ENCODE data around the gene SLC41A3.

The SLC41A3 gene

DNA sequence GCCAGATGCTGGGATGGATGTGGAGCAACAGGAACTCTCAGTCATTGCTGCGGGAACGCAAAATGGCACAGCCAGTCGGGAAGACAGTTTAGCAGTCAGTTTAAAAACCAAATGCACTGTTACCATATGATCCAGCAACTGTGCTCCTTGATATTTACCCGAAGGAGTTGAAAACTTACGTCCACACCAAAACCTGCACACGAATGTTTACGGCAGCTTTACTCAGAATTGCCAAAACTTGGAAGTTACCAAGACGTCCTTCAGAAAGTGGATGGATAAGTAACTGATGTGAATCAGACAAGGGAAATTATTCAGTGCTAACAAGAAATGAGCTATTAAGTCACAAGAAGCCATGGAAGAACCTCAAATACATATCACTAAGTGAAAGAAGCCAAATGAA is 36.1 kb upstream of the SLC41A3 start:
- no peak overlapping the region for H3K27ac ChIP-seq (ENCODE audit: extremely low read depth, low read depth, low read length)
- ChIA-PET CTCF (interaction anchor here (0.6 kb wide), 1 partner anchor 1359 kb away, joined by 5 read pairs; no protein-coding TSS in a partner anchor), POLR2A (no interaction called here)

DNA sequence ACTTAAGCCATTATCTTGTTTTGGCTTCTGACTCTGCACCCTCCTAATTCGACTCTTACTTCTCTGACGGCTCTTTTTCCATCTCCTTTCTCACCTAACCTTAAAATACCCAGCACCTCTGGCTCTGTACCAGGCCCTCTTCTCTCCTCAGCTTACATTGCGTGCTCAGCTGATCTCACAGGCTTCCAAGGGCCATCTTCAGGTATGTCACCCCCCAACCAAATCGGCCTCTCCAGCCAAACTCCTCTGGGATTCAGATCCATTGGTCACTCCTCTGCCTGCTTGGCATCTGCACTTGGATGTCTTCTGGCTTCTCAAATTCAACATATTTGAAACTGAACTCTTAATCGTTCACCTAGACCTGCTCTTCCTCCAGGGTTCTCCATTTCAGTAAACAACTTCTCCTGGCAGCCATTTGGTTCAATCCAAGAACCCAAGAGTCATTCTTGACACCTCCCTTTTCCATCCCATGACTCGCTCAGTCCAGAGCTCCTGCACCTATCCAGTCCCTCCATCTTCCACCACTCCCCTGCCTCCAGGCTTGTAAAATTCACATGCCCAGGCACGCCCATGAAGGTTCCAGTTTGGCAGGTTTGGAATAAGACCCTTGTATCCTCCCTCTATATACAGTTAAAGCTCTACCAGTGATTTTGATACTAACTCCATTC is 35.2 kb upstream of the SLC41A3 start:
- ChIA-PET POLR2A (no interaction called here), CTCF (no interaction called here)
- Histone ChIP-seq H3K9me3 (ENCODE audit: control insufficient read depth, insufficient read depth, low read depth, low read length) (no peaks in the 10 kb centered on the region), H3K4me1 (ENCODE audit: control insufficient read depth, insufficient read depth, low read length) (no peaks in the 10 kb centered on the region), H3K4me3 (ENCODE audit: low read depth, low read length) (no peak overlapping the region), H3K27ac (ENCODE audit: extremely low read depth, low read depth, low read length) (no peak overlapping the region), H3K36me3 (ENCODE audit: control insufficient read depth in 2 of 2, insufficient read depth in 1 of 2, low read length in 2 of 2) (no peaks in the 10 kb centered on the region)
- TF ChIP-seq, protein P1, sequence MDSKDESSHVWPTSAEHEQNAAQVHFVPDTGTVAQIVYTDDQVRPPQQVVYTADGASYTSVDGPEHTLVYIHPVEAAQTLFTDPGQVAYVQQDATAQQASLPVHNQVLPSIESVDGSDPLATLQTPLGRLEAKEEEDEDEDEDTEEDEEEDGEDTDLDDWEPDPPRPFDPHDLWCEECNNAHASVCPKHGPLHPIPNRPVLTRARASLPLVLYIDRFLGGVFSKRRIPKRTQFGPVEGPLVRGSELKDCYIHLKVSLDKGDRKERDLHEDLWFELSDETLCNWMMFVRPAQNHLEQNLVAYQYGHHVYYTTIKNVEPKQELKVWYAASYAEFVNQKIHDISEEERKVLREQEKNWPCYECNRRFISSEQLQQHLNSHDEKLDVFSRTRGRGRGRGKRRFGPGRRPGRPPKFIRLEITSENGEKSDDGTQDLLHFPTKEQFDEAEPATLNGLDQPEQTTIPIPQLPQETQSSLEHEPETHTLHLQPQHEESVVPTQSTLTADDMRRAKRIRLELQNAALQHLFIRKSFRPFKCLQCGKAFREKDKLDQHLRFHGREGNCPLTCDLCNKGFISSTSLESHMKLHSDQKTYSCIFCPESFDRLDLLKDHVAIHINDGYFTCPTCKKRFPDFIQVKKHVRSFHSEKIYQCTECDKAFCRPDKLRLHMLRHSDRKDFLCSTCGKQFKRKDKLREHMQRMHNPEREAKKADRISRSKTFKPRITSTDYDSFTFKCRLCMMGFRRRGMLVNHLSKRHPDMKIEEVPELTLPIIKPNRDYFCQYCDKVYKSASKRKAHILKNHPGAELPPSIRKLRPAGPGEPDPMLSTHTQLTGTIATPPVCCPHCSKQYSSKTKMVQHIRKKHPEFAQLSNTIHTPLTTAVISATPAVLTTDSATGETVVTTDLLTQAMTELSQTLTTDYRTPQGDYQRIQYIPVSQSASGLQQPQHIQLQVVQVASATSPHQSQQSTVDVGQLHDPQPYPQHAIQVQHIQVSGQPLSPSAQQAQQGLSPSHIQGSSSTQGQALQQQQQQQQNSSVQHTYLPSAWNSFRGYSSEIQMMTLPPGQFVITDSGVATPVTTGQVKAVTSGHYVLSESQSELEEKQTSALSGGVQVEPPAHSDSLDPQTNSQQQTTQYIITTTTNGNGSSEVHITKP (tag by site-specific recombination; IDR thresholded peaks at IDR 0.05): 0 out of 2 replicates have a peak, but pooled peaks have one; percentile 16
- TF ChIP-seq, protein P2, sequence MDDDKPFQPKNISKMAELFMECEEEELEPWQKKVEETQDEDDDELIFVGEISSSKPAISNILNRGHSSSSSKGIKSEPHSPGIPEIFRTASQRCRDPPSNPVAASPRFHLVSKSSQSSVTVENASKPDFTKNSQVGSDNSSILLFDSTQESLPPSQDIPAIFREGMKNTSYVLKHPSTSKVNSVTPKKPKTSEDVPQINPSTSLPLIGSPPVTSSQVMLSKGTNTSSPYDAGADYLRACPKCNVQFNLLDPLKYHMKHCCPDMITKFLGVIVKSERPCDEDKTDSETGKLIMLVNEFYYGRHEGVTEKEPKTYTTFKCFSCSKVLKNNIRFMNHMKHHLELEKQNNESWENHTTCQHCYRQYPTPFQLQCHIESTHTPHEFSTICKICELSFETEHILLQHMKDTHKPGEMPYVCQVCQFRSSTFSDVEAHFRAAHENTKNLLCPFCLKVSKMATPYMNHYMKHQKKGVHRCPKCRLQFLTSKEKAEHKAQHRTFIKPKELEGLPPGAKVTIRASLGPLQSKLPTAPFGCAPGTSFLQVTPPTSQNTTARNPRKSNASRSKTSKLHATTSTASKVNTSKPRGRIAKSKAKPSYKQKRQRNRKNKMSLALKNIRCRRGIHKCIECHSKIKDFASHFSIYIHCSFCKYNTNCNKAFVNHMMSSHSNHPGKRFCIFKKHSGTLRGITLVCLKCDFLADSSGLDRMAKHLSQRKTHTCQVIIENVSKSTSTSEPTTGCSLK (tag by site-specific recombination; IDR thresholded peaks at IDR 0.05): no peak
- TF ChIP-seq ZNF221 (tag by site-specific recombination; IDR thresholded peaks at IDR 0.05; ENCODE audit: borderline replicate concordance): no peak

More for the DNA sequence above, 36.1 kb upstream of the SLC41A3 start:
- H3K4me1 ChIP-seq (ENCODE audit: control insufficient read depth, insufficient read depth, low read length): no peaks in the 10 kb centered on the region
- no peaks in the 10 kb centered on the region for H3K36me3 ChIP-seq (ENCODE audit: control insufficient read depth in 2 of 2, insufficient read depth in 1 of 2, low read length in 2 of 2)
- no peak for TF ChIP-seq HOXA7 (CRISPR knock-in tag; IDR thresholded peaks at IDR 0.05; ENCODE audit: borderline replicate concordance)
- no peak for TF ChIP-seq ZSCAN16 (tag by site-specific recombination; IDR thresholded peaks at IDR 0.05)
- TF ChIP-seq ZNF37A (tag by site-specific recombination; IDR thresholded peaks at IDR 0.05): no peak
- TF ChIP-seq, protein P3, sequence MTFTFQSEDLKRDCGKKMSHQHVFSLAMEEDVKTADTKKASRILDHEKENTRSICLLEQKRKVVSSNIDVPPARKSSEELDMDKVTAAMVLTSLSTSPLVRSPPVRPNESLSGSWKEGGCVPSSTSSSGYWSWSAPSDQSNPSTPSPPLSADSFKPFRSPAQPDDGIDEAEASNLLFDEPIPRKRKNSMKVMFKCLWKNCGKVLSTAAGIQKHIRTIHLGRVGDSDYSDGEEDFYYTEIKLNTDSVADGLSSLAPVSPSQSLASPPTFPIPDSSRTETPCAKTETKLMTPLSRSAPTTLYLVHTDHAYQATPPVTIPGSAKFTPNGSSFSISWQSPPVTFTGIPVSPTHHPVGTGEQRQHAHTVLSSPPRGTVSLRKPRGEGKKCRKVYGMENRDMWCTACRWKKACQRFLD (tag by site-specific recombination; IDR thresholded peaks at IDR 0.05): no peak
- no peak for TF ChIP-seq ZNF76 (tag by site-specific recombination; IDR thresholded peaks at IDR 0.05; ENCODE audit: borderline replicate concordance, low read depth)
- no peak for TF ChIP-seq ZFP69B (tag by site-specific recombination; IDR thresholded peaks at IDR 0.05)
- TF ChIP-seq EGR2 (tag by site-specific recombination; IDR thresholded peaks at IDR 0.05; ENCODE audit: low read depth): no peak
- TF ChIP-seq, protein P4, sequence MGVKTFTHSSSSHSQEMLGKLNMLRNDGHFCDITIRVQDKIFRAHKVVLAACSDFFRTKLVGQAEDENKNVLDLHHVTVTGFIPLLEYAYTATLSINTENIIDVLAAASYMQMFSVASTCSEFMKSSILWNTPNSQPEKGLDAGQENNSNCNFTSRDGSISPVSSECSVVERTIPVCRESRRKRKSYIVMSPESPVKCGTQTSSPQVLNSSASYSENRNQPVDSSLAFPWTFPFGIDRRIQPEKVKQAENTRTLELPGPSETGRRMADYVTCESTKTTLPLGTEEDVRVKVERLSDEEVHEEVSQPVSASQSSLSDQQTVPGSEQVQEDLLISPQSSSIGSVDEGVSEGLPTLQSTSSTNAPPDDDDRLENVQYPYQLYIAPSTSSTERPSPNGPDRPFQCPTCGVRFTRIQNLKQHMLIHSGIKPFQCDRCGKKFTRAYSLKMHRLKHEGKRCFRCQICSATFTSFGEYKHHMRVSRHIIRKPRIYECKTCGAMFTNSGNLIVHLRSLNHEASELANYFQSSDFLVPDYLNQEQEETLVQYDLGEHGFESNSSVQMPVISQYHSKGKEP (tag by site-specific recombination; IDR thresholded peaks at IDR 0.05): no peak
- no peak for TF ChIP-seq ZNF157 (tag by site-specific recombination; IDR thresholded peaks at IDR 0.05)
- TF ChIP-seq ZBTB48 (tag by site-specific recombination; IDR thresholded peaks at IDR 0.05): no peak
- TF ChIP-seq, protein P5, sequence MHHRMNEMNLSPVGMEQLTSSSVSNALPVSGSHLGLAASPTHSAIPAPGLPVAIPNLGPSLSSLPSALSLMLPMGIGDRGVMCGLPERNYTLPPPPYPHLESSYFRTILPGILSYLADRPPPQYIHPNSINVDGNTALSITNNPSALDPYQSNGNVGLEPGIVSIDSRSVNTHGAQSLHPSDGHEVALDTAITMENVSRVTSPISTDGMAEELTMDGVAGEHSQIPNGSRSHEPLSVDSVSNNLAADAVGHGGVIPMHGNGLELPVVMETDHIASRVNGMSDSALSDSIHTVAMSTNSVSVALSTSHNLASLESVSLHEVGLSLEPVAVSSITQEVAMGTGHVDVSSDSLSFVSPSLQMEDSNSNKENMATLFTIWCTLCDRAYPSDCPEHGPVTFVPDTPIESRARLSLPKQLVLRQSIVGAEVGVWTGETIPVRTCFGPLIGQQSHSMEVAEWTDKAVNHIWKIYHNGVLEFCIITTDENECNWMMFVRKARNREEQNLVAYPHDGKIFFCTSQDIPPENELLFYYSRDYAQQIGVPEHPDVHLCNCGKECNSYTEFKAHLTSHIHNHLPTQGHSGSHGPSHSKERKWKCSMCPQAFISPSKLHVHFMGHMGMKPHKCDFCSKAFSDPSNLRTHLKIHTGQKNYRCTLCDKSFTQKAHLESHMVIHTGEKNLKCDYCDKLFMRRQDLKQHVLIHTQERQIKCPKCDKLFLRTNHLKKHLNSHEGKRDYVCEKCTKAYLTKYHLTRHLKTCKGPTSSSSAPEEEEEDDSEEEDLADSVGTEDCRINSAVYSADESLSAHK (tag by site-specific recombination; IDR thresholded peaks at IDR 0.05): no peak
- TF ChIP-seq REPIN1 (tag by site-specific recombination; IDR thresholded peaks at IDR 0.05; ENCODE audit: low read depth): no peak
- no peak for TF ChIP-seq PRDM1 (tag by site-specific recombination; IDR thresholded peaks at IDR 0.05)
- no peak for TF ChIP-seq GLIS2 (tag by site-specific recombination; IDR thresholded peaks at IDR 0.05)
- H3K4me3 ChIP-seq (ENCODE audit: low read depth, low read length): no peak overlapping the region
- no peaks in the 10 kb centered on the region for H3K9me3 ChIP-seq (ENCODE audit: control insufficient read depth, insufficient read depth, low read depth, low read length)

Measured in HEK293 (cell line).